GM18868 (cell line): ENCODE data around the gene TOGARAM2.

Source experiments
- ATAC-seq: cut with Tn5 transposase; IDR thresholded peaks from one replicate; pipeline ENCODE4 v1.9.1; 2021; ENCODE audit warnings: mild to moderate bottlenecking, moderate library complexity; ENCODE audit not compliant: unreplicated experiment

TOGARAM2 gene

GRCh38 chr2:28997237-28997846 lies 16.2 kb downstream of the TOGARAM2 start:
- ATAC-seq, result no peak

GRCh38 chr2:28997847-28998735 lies 17.0 kb downstream of the TOGARAM2 start:
- no peak for ATAC-seq

- ATAC-seq, result peak; percentile 98
These were observed 19.4 kb downstream of the TOGARAM2 start for GRCh38 chr2:29000481-29000880.

GRCh38 chr2:29000956-29001355 lies 19.9 kb downstream of the TOGARAM2 start:
- peak; percentile 19 for ATAC-seq

GRCh38 chr2:29001806-29002205 lies 20.7 kb downstream of the TOGARAM2 start:
- ATAC-seq, result no peak

GRCh38 chr2:29004755-29005154 lies 23.7 kb downstream of the TOGARAM2 start:
- no peak for ATAC-seq

GRCh38 chr2:29005331-29005730 lies 24.2 kb downstream of the TOGARAM2 start:
- no peak for ATAC-seq

- no peak for ATAC-seq
These were observed 25.2 kb downstream of the TOGARAM2 start for GRCh38 chr2:29006092-29006979.

- ATAC-seq, result no peak
These were observed 25.8 kb downstream of the TOGARAM2 start for GRCh38 chr2:29006980-29007301.

GRCh38 chr2:29009270-29009669 lies 28.2 kb downstream of the TOGARAM2 start:
- ATAC-seq, result no peak

- no peak for ATAC-seq
These were observed 28.9 kb downstream of the TOGARAM2 start for GRCh38 chr2:29009711-29010677.

- ATAC-seq, result no peak
These were observed 29.8 kb downstream of the TOGARAM2 start for GRCh38 chr2:29010946-29011345.

GRCh38 chr2:29011418-29012060 lies 30.4 kb downstream of the TOGARAM2 start:
- ATAC-seq, result no peak

GRCh38 chr2:29012211-29012681 lies 31.1 kb downstream of the TOGARAM2 start:
- no peak for ATAC-seq

GRCh38 chr2:29013057-29013780 lies 32.1 kb downstream of the TOGARAM2 start:
- no peak for ATAC-seq

GRCh38 chr2:29014331-29014730 lies 33.2 kb downstream of the TOGARAM2 start:
- ATAC-seq, result no peak

GRCh38 chr2:29014811-29015421 lies 33.8 kb downstream of the TOGARAM2 start:
- peak; percentile 48 for ATAC-seq

GRCh38 chr2:29015701-29016470 lies 34.8 kb downstream of the TOGARAM2 start:
- no peak for ATAC-seq
